Motor neuron (in vitro differentiated cells): ENCODE data around the gene ANO10. TPM values are rescaled to one million over a fixed set of nuclear protein-coding genes. Genes with fewer than 3 reads are reported as not detected.

Experiments used
- ATAC-seq, 8 experiments: fragments of 200-7000 bp; cut with Tn5 transposase; replicated peaks in 6 of 8; 2 replicates each; pipeline ENCODE4 v1.8.0; 2021; ENCODE audit warnings: mild to moderate bottlenecking in 8 of 8, moderate library complexity in 8 of 8
- H3K27ac ChIP-seq, 2 donors: fragments of 250-450 bp; sonication (Bioruptor Pico); 2 replicates each; pipeline ENCODE4 v1.9.0; 2021; ENCODE audit warnings: antibody characterized with exemption in 2 of 2, mild to moderate bottlenecking in 2 of 2, moderate library complexity in 1 of 2
- H3K4me1 ChIP-seq, 2 donors: fragments of 250-450 bp; sonication (Bioruptor Pico); replicated peaks in 1 of 2; 2 replicates each; pipeline ENCODE4 v1.6.1; 2021; ENCODE audit warnings: antibody characterized with exemption in 2 of 2, mild to moderate bottlenecking in 2 of 2, moderate library complexity in 1 of 2
- H3K4me3 ChIP-seq, 5 donors: fragments of 250-450 bp; sonication (Bioruptor Pico); 2 replicates each; pipeline ENCODE4 v1.9.0; 2021; ENCODE audit warnings: antibody characterized with exemption in 5 of 5, mild to moderate bottlenecking in 5 of 5, moderate library complexity in 4 of 5
- WGBS, 10 experiments: fragments of 450-650 bp; shearing (Covaris generic); methylation state at CpG; one replicate each; pipeline ENCODE4 v1.0.0; 2022; 5-methylcytosine and 5-hydroxymethylcytosine counted together
- in situ Hi-C, 9 experiments: fragments of 400-800 bp; cut with MboI; loops; one replicate each; pipeline ENCODE4 v1.15.0; 2021; ENCODE audit warnings: low sequenced_read_pairs in 9 of 9, low pct_unique_long_range_greater_than_20kb in 2 of 9; ENCODE audit not compliant: unreplicated experiment in 9 of 9
- total RNA-seq, 8 experiments: library from RNA; unstranded; fragments of 300-600 nt; gene quantifications; 2 replicates each; pipeline versions ENCODE4 v1.2.3 to v1.2.4, GENCODE V29; 2022

Gene ANO10
- total RNA-seq, 8 experiments from 2014 or later = 17.4 to 42.7 (median 28.9) TPM

GRCh38 chr3:43542328-43543043 lies 79.3 kb downstream of the ANO10 start:
- WGBS, 10 experiments = 80 to 100% (median 95%) methylated on average over 1 to 4 of the region's 4 CpGs; no CpG with 5 or more reads in 1 of the 10 experiments
- ATAC-seq = no peak
- H3K4me3 ChIP-seq = no peak overlapping the region
- no peak overlapping the region for H3K27ac ChIP-seq
- H3K4me1 ChIP-seq = no peaks in the 10 kb centered on the region
- in situ Hi-C loops = loop anchor here in 2 of 9 experiments (10.0 to 25.0 kb wide), 2 partner anchors 652 to 670 kb away; no protein-coding TSS in a partner anchor

- Histone ChIP-seq H3K4me1 (peaks cover 0 to 7% of the 10 kb centered on the region in 2 donors), H3K4me3 (no peak overlapping the region), H3K27ac (no peak overlapping the region)
- in situ Hi-C loops = loop anchor here in 2 of 9 experiments (10.0 to 25.0 kb wide), 2 partner anchors 654 to 672 kb away; no protein-coding TSS in a partner anchor
- ATAC-seq = peak in 3 of 8 experiments; percentile 36 to 91 (median 76)
These were observed 81.2 kb downstream of the ANO10 start for GRCh38 chr3:43540624-43541023.

- Histone ChIP-seq H3K4me3 (no peak overlapping the region), H3K27ac (no peak overlapping the region), H3K4me1 (peaks cover 0 to 7% of the 10 kb centered on the region in 2 donors)
- no peak for ATAC-seq
- 0 to 100% (median 50%) methylated on average over 1 to 3 of the region's 3 CpGs; no CpG with 5 or more reads in 1 of the 10 experiments for WGBS, 10 experiments
- in situ Hi-C loops = loop anchor here in 1 of 9 experiments (25.0 kb wide), 1 partner anchor 673 kb away; no protein-coding TSS in a partner anchor
These were observed 82.5 kb downstream of the ANO10 start for GRCh38 chr3:43539321-43539720.

- H3K4me1 ChIP-seq = peaks cover 0 to 7% of the 10 kb centered on the region in 2 donors
- peak in 4 of 8 experiments; percentile 20 to 54 (median 36) for ATAC-seq
- H3K27ac ChIP-seq = no peak overlapping the region
- H3K4me3 ChIP-seq = no peak overlapping the region
- in situ Hi-C loops = loop anchor here in 1 of 9 experiments (25.0 kb wide), 1 partner anchor 675 kb away; no protein-coding TSS in a partner anchor
These were observed 84.6 kb downstream of the ANO10 start for GRCh38 chr3:43537225-43537624.

- no peak overlapping the region for H3K4me3 ChIP-seq
- H3K27ac ChIP-seq = no peak overlapping the region
- ATAC-seq = peak in 5 of 8 experiments; percentile 31 to 72 (median 42)
- in situ Hi-C loops = loop anchor here in 1 of 9 experiments (25.0 kb wide), 1 partner anchor 678 kb away; no protein-coding TSS in a partner anchor
- 90 to 100% (median 100%) methylated on average over 1 of the region's 1 CpG; no CpG with 5 or more reads in 7 of the 10 experiments for WGBS, 10 experiments
- H3K4me1 ChIP-seq = peaks cover 0 to 7% of the 10 kb centered on the region in 2 donors
These were observed 87.1 kb downstream of the ANO10 start for GRCh38 chr3:43534675-43535074.

GRCh38 chr3:43533009-43533408 lies 88.8 kb downstream of the ANO10 start:
- H3K4me3 ChIP-seq = no peak overlapping the region
- H3K27ac ChIP-seq = no peak overlapping the region
- ATAC-seq = no peak
- in situ Hi-C loops = loop anchor here in 1 of 9 experiments (25.0 kb wide), 1 partner anchor 679 kb away; no protein-coding TSS in a partner anchor
- WGBS, 10 experiments = 79 to 100% (median 91%) methylated on average over 2 to 3 of the region's 3 CpGs
- H3K4me1 ChIP-seq = peaks cover 0 to 7% of the 10 kb centered on the region in 2 donors

GRCh38 chr3:43531835-43532234 lies 90.0 kb downstream of the ANO10 start:
- ATAC-seq = peak in 4 of 8 experiments; percentile 30 to 88 (median 59)
- H3K4me3 ChIP-seq = no peak overlapping the region
- 71 to 100% (median 94%) methylated on average over 1 to 3 of the region's 3 CpGs; no CpG with 5 or more reads in 5 of the 10 experiments for WGBS, 10 experiments
- H3K4me1 ChIP-seq = peaks cover 0 to 7% of the 10 kb centered on the region in 2 donors
- no peak overlapping the region for H3K27ac ChIP-seq
- in situ Hi-C loops = loop anchor here in 1 of 9 experiments (25.0 kb wide), 1 partner anchor 680 kb away; no protein-coding TSS in a partner anchor

GRCh38 chr3:43528498-43529099 lies 93.2 kb downstream of the ANO10 start:
- in situ Hi-C loops = loop anchor here in 1 of 9 experiments (25.0 kb wide), 1 partner anchor 684 kb away; no protein-coding TSS in a partner anchor
- no peak for ATAC-seq
- H3K4me3 ChIP-seq = no peak overlapping the region
- no peaks in the 10 kb centered on the region for H3K4me1 ChIP-seq
- no peak overlapping the region for H3K27ac ChIP-seq

- H3K27ac ChIP-seq = no peak overlapping the region
- no peak overlapping the region for H3K4me3 ChIP-seq
- in situ Hi-C loops = loop anchor here in 1 of 9 experiments (25.0 kb wide), 1 partner anchor 685 kb away; no protein-coding TSS in a partner anchor
- no peaks in the 10 kb centered on the region for H3K4me1 ChIP-seq
- ATAC-seq = no peak
These were observed 94.9 kb downstream of the ANO10 start for GRCh38 chr3:43526956-43527355.

GRCh38 chr3:43525941-43526607 lies 95.7 kb downstream of the ANO10 start:
- ATAC-seq = no peak
- in situ Hi-C loops = loop anchor here in 1 of 9 experiments (25.0 kb wide), 1 partner anchor 686 kb away; no protein-coding TSS in a partner anchor
- Histone ChIP-seq H3K4me1 (no peaks in the 10 kb centered on the region), H3K4me3 (no peak overlapping the region), H3K27ac (no peak overlapping the region)
- 86 to 100% (median 94%) methylated on average over 1 to 4 of the region's 4 CpGs; no CpG with 5 or more reads in 2 of the 10 experiments for WGBS, 10 experiments

GRCh38 chr3:43525386-43525785 lies 96.4 kb downstream of the ANO10 start:
- in situ Hi-C loops = loop anchor here in 1 of 9 experiments (25.0 kb wide), 1 partner anchor 687 kb away; no protein-coding TSS in a partner anchor
- Histone ChIP-seq H3K27ac (no peak overlapping the region), H3K4me1 (no peaks in the 10 kb centered on the region), H3K4me3 (no peak overlapping the region)
- ATAC-seq = no peak
- 83 to 100% (median 97%) methylated on average over 1 to 2 of the region's 2 CpGs; no CpG with 5 or more reads in 4 of the 10 experiments for WGBS, 10 experiments

- Histone ChIP-seq H3K4me1 (no peaks in the 10 kb centered on the region), H3K4me3 (no peak overlapping the region), H3K27ac (peak overlapping the region in 1 of 2 donors; percentile 22)
- peak in 5 of 8 experiments; percentile 85 to 94 (median 88) for ATAC-seq
- in situ Hi-C loops = loop anchor here in 4 of 9 experiments (25.0 kb wide), 3 partner anchors 286 to 561 kb away; no protein-coding TSS in a partner anchor
- WGBS, 10 experiments = 60 to 100% (median 100%) methylated on average over 1 to 3 of the region's 3 CpGs; no CpG with 5 or more reads in 3 of the 10 experiments
These were observed 98.3 kb downstream of the ANO10 start for GRCh38 chr3:43523454-43524053.
